GM10248 (cell line): ENCODE results near the gene CDHR3.

Source experiments
- CTCF ChIA-PET: fragments of 300-600 bp; sonication (Branson Sonifier 250); formaldehyde crosslinking; extraction: SDS; loops from one replicate; lab custom pipeline; 2021; ENCODE audit warnings: antibody characterized with exemption; lab: Yijun Ruan, JAX
- POLR2A ChIA-PET: fragments of 350-650 bp; sonication (Branson Sonifier 250); formaldehyde crosslinking; extraction: SDS; loops from one replicate; lab custom pipeline; 2020; ENCODE audit warnings: antibody characterized with exemption; lab: Yijun Ruan, JAX
- DNase-seq: peaks from one replicate; pipeline ENCODE4 v3.0.0; 2012; ENCODE audit errors: extremely low spot score
- TF ChIP-seq, protein P1 (sequence below): IDR thresholded peaks from 2 replicates; pipeline ENCODE4 v1.5.1; 2012; ENCODE audit warnings: mild to moderate bottlenecking, low read depth; ENCODE audit errors: extremely low read depth, missing control alignments, control extremely low read depth

The CDHR3 gene

DNA sequence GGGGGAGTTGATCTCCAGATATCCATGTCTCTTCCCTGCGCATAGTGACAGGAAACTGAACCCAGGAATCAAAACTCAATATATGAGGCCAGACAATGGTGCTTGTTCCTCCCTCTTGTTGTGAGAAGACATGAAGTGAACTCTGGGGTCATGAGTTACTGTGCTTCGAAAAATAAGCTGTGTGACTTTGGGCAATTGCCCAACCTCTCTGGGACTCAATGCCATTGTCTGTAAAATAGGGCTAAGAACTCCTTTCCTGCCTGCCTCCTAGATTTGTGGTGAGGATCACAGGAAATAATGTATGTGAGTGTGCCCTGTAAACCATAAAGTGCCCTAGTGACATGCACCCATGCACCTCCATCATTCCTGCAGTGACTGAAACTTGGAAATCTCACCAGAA lies 100.6 kb downstream of the CDHR3 start:
- POLR2A ChIA-PET, result no interaction called here
- no peak for DNase-seq
- TF ChIP-seq, protein P1, sequence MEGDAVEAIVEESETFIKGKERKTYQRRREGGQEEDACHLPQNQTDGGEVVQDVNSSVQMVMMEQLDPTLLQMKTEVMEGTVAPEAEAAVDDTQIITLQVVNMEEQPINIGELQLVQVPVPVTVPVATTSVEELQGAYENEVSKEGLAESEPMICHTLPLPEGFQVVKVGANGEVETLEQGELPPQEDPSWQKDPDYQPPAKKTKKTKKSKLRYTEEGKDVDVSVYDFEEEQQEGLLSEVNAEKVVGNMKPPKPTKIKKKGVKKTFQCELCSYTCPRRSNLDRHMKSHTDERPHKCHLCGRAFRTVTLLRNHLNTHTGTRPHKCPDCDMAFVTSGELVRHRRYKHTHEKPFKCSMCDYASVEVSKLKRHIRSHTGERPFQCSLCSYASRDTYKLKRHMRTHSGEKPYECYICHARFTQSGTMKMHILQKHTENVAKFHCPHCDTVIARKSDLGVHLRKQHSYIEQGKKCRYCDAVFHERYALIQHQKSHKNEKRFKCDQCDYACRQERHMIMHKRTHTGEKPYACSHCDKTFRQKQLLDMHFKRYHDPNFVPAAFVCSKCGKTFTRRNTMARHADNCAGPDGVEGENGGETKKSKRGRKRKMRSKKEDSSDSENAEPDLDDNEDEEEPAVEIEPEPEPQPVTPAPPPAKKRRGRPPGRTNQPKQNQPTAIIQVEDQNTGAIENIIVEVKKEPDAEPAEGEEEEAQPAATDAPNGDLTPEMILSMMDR, result no peak
- CTCF ChIA-PET, result no interaction called here

DNA sequence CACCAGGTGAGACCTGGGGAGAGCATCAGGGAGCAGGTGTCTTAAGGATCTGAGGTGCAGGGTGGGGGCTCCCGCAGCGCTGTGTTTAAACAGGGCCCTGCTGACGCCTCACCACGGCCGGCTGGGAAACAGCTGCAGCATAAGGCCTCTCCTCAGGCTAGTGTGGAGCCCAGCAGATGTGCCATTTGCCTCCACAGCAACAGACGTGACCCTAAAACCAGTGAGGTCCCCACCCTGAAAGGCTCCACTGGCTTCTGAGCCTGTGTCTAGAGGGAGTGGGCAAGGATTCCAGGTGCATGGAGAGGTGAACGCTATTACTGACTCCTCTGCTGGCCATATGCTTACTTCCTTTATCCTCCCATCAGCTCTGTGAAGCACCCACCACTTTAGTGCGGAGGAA lies 101.3 kb downstream of the CDHR3 start:
- TF ChIP-seq, protein P1, result no peak
- DNase-seq, result no peak
- POLR2A ChIA-PET, result no interaction called here
- CTCF ChIA-PET, result interaction anchor here (1.0 kb wide), 1 partner anchor 62 kb away, joined by 3 read pairs; no protein-coding TSS in a partner anchor

DNA sequence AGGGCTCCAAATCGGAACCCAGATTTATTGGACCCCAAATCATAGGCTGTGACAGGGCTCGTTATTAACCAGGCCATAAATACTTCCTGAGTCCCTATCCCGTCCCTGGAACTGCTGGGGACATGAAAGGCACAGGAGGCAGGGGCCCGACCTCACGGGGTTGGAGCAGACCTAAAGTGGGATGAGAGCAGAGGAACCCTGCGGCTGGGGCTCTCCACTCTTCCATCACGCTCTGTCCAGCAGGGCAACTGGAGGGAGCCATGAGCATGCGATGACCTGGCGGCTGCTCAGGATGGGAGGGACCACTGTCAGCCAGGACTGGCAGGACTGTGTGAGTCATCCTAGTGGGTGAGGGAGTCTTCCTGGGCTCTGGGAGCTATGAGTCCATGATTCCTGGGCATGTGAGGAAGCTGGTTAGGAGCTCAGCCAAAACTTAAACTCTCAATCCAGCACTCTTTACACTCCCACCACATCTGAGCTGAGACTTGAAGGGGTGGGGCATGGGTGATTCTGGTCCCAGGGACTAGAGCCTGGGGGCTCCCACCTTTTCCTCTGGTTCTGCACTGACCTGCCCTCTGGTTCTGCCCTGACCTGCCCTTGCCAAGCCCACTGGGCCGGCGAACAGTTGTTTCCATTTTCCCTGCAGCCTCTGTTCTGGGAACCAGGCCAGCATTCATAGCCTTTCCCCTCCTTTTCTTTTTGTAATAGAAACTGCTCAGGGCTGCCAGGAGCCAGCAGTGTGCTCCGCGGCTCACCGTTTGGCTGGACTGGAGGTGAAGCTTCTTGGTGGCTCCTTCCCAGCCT lies 101.9 kb downstream of the CDHR3 start:
- TF ChIP-seq, protein P1, result no peak
- no peak for DNase-seq
- POLR2A ChIA-PET, result no interaction called here
- CTCF ChIA-PET, result interaction anchor here (1.0 to 1.4 kb wide), 3 partner anchors 25 to 103 kb away, joined by 3 read pairs; no protein-coding TSS in a partner anchor

GRCh38 chr7:106065575-106066500 lies 102.8 kb downstream of the CDHR3 start:
- ChIA-PET CTCF (interaction anchor here (1.0 to 1.4 kb wide), 5 partner anchors 12 to 102 kb away, joined by 3 to 5 read pairs (median 3); no protein-coding TSS in a partner anchor), POLR2A (interaction anchor here (0.5 kb wide), 2 partner anchors 46 to 515 kb away, joined by 4 read pairs; partner anchors contain the start of gene SYPL1)
- no peak for DNase-seq
- TF ChIP-seq, protein P1, result no peak

GRCh38 chr7:106067678-106068077 lies 104.6 kb downstream of the CDHR3 start:
- ChIA-PET CTCF (interaction anchor here (0.7 to 1.8 kb wide), 2 partner anchors 11 to 27 kb away, joined by 3 to 11 read pairs; no protein-coding TSS in a partner anchor), POLR2A (no interaction called here)
- TF ChIP-seq, protein P1, result no peak
- DNase-seq, result no peak

DNA sequence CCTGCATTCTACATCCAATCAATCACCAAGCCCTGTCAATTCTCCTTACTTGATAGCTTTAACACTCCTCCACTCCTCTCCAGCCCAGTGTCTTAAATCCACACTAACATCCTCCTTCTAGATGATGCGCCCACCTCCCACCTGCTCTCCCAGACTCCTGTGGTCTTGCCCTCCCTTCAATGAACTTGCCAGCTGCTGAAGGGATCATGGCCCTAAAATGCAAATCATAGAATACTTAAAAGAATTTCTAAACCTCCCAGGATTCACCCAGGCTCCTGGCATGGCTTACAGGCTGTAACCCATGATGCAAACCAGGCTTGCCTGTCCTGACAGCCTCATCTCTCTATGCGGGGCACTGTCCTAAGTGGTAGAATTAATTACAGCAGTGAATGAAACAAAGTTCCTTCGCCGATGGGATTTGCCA lies 105.5 kb downstream of the CDHR3 start:
- ChIA-PET CTCF (interaction anchor here (1.0 to 1.8 kb wide), 3 partner anchors 12 to 85 kb away, joined by 4 to 11 read pairs (median 4); no protein-coding TSS in a partner anchor), POLR2A (no interaction called here)
- TF ChIP-seq, protein P1, result no peak

More for the DNA sequence above, 105.5 kb downstream of the CDHR3 start:
- DNase-seq, result no peak
